Astrocyte of the spinal cord (primary cell): ENCODE results near the gene CUTA.

Experiments
- DNase-seq: peaks from one replicate; pipeline ENCODE4 v3.0.0; 2011; ENCODE audit warnings: low read depth, low spot score
- H3K4me3 ChIP-seq: 2 replicates; pipeline ENCODE4 v1.5.1; 2011; ENCODE audit warnings: low read depth, mild to moderate bottlenecking, low read length, moderate library complexity
- in situ Hi-C: cut with HindIII; loops from 2 replicates; pipeline ENCODE4 v1.10.0; 2017; ENCODE audit warnings: low sequenced_read_pairs
- TF ChIP-seq, protein P1 (sequence below): IDR thresholded peaks from 2 replicates; pipeline ENCODE4 v1.5.1; 2012; ENCODE audit warnings: low read depth, mild to moderate bottlenecking, low read length, inconsistent platforms

The CUTA gene

DNA sequence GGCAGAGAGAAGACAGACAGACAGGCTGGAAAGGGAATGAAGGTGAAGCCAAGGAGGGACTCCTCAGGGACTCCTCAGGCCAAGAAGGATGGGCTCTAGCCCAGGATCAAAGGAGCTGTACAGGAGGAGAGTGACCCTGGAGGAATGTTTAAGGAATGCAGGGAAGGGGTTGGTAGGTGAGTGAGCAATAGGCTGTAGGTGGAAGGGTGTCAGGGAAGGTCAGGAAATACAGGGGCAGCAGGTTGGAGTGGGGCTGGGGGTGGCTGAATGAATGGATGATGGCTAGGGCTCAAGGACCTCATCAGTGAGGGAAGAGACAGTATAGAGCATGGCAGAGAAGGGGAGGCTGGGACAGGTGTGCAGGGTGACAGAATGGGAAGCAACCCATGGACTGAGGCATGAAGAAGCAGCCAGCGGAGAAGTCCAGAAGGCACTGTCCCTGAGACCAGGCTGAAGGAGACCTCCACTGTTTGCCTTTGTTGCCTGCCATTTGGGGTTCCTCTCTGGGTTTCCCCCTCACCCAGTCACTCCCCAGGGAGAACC lies 15.2 kb upstream of the CUTA start:
- H3K4me3 ChIP-seq: no peak overlapping the region
- in situ Hi-C loops: no loop called here
- TF ChIP-seq, protein P1, sequence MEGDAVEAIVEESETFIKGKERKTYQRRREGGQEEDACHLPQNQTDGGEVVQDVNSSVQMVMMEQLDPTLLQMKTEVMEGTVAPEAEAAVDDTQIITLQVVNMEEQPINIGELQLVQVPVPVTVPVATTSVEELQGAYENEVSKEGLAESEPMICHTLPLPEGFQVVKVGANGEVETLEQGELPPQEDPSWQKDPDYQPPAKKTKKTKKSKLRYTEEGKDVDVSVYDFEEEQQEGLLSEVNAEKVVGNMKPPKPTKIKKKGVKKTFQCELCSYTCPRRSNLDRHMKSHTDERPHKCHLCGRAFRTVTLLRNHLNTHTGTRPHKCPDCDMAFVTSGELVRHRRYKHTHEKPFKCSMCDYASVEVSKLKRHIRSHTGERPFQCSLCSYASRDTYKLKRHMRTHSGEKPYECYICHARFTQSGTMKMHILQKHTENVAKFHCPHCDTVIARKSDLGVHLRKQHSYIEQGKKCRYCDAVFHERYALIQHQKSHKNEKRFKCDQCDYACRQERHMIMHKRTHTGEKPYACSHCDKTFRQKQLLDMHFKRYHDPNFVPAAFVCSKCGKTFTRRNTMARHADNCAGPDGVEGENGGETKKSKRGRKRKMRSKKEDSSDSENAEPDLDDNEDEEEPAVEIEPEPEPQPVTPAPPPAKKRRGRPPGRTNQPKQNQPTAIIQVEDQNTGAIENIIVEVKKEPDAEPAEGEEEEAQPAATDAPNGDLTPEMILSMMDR: no peak
- DNase-seq: no peak

DNA sequence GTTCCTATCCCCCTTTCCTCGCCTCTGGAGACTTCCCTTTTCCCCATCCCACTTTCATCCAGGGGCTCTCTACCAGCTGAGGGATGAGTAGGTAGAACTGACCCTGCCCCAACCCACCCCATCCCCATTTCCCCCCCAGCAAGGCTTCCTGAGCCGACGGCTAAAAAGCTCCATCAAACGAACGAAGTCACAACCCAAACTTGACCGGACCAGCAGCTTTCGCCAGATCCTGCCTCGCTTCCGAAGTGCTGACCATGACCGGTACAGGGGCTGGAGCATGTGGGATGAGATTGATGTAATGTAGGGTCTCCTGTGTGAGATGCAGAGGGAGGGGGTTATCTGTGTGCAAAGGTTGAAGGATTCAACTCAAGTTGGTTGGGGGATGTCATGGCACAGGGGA lies 14.6 kb upstream of the CUTA start:
- no peak overlapping the region for H3K4me3 ChIP-seq
- in situ Hi-C loops: no loop called here
- DNase-seq: no peak
- TF ChIP-seq, protein P1: no peak

DNA sequence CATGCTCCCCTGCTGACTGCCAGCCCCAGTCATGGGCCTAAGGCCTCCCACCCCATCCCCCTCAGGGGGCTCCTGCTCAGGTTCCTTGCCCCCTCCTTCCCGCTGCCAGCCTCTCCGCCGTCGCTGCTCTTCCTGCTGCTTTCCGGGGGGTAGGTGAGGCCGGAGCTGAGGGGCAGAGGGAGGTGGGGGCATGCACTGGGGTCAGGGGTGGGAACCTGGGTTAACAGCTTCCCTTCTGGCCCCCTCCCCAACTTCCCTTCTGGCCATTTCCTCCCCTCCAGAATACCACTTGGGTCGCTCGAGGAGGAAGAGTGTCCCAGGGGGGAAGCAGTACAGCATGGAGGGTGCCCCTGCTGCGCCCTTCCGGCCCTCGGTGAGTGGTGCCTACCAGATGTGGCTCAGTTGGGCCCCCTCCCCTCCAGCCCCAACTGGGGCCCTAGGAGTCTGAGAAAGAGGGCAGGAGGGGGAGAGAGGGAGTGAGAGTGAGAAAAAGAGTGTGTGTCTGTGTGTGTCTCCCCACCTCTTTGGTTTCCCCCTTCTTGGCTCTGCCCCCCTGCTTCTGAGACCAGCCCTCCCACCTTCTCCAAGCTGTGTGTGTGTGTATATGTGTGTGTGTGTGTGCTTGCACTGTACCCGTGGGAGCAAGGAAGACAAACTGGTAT lies 14.1 kb upstream of the CUTA start:
- TF ChIP-seq, protein P1: no peak
- H3K4me3 ChIP-seq: no peak overlapping the region
- DNase-seq: no peak
- in situ Hi-C loops: no loop called here

DNA sequence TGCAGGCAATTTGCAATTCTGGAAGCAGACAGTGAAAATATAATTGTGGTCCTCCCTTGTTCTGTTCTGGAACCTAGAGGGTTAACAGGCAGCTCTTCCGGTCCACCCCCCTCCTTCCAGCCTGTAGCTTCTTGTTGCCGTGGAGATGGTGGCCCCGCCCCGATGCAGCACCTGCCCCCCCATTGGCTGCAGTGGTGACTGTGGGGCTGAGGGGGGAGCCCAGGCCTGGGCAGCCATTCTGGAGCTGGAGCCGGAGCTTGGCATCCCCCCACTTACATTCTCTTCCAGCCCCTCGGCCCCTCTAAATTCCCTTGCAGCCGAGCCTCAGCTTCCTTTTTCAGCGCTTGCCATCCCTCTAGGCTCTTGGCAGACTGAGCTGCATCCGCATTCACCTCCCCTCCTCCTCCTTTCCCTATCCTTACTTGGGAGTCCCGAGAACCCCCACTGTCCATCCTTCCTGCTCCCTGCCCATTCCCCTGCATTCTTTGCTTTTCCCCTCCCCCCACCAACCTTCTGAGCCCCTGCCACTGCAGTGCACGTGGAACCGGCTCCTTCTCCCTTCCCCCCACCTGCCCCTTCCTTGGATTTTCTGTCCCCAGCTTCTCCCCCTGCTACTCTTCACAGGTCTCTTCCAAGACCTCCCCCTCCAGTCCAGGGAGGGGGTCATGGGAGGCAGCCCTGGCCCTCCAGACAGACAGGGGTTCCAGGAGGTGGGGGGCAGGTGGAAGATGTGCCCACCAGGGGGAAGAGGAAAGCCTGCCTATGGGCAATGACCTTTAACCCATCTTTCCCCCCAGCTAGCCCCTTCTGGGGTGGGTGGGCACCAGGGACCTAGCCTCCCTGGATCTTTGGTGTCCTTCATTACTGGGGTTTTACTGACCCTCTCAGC lies 13.3 kb upstream of the CUTA start:
- DNase-seq: peak; percentile 55
- TF ChIP-seq, protein P1: no peak
- no peak overlapping the region for H3K4me3 ChIP-seq
- in situ Hi-C loops: no loop called here

DNA sequence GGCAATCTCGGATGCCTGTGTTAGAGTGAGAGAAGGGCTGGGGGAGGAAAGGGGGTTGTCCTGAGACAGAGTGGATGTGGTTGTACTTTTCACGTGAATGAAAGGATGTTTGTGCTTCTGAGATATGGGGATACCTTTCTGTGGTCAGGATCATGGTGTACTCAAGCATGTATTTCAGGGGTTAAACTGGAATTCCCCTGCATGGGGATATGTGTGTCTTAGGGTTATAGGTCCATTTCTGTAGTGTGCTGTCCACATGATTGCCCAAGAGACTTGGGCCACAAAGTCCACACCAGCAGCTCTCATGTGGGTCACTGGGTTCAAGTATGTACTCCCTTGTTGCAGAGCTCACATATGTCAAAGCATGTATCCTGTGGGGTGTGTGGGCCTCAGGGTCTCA lies 12.4 kb upstream of the CUTA start:
- H3K4me3 ChIP-seq: no peak overlapping the region
- TF ChIP-seq, protein P1: no peak
- in situ Hi-C loops: no loop called here
- no peak for DNase-seq

DNA sequence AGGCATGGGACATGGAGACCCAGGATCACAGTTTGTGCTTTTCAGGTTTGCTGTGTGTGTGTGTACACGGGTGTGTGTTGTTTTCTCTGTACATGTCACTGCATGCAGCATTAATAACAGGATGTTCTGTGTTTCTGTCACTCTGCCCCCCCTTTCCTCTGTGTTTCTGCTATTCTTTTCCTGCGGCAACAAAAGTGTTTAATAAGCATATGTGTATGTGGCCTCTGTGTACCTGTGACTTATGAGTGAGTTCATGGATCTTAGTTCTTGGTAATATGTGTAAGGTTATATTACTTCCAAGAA lies 11.8 kb upstream of the CUTA start:
- H3K4me3 ChIP-seq: no peak overlapping the region
- in situ Hi-C loops: no loop called here
- no peak for DNase-seq
- TF ChIP-seq, protein P1: no peak
